KMS-11 (cell line): Measurements from ENCODE around the gene PLGRKT.
"Not testable (repeated sequence)": the region's sequence is repeated elsewhere in the genome, so short reads cannot be mapped to it uniquely, and the experiment has no call there.

ENCODE experiments used
- H2AFZ ChIP-seq: fragments of 200-600 bp; sonication (generic); 2 replicates; pipeline ENCODE4 v1.6.1; 2016; ENCODE audit warnings: antibody characterized with exemption, mixed run types, low read depth
- H3K27ac ChIP-seq: fragments of 200-600 bp; sonication (generic); 2 replicates; pipeline ENCODE4 v1.6.1; 2016; ENCODE audit warnings: mild to moderate bottlenecking, mixed run types
- H3K27me3 ChIP-seq: fragments of 200-600 bp; sonication (generic); 2 replicates; pipeline ENCODE4 v1.6.1; 2017; ENCODE audit warnings: mild to moderate bottlenecking, low read depth, mixed run types, moderate library complexity; ENCODE audit not compliant: insufficient read depth
- H3K36me3 ChIP-seq: fragments of 200-600 bp; sonication (generic); 2 replicates; pipeline ENCODE4 v1.6.1; 2017; ENCODE audit warnings: mild to moderate bottlenecking, mixed run types; ENCODE audit not compliant: insufficient read depth
- H3K4me1 ChIP-seq: fragments of 200-600 bp; sonication (generic); 2 replicates; pipeline ENCODE4 v1.6.1; 2016; ENCODE audit warnings: mild to moderate bottlenecking, low read depth, mixed run types; ENCODE audit not compliant: poor library complexity, severe bottlenecking
- H3K4me2 ChIP-seq: fragments of 200-600 bp; sonication (generic); 2 replicates; pipeline ENCODE4 v1.7.0; 2016; ENCODE audit warnings: mild to moderate bottlenecking, mixed run types
- H3K4me3 ChIP-seq: fragments of 200-600 bp; sonication (generic); IDR thresholded peaks from 2 replicates; pipeline ENCODE4 v1.6.1; 2017; ENCODE audit warnings: low read depth, low read length, mixed read lengths; ENCODE audit not compliant: insufficient read depth
- H3K79me2 ChIP-seq: fragments of 200-600 bp; sonication (generic); 2 replicates; pipeline ENCODE4 v1.6.1; 2016; ENCODE audit warnings: low read depth, mixed run types; ENCODE audit not compliant: insufficient read depth
- H3K9ac ChIP-seq: fragments of 200-600 bp; sonication (generic); 2 replicates; pipeline ENCODE4 v1.6.1; 2016; ENCODE audit warnings: mild to moderate bottlenecking, mixed run types
- H4K20me1 ChIP-seq: fragments of 200-600 bp; sonication (generic); 2 replicates; pipeline ENCODE4 v1.6.1; 2016; ENCODE audit warnings: mild to moderate bottlenecking, mixed run types; ENCODE audit not compliant: insufficient read depth
- TF ChIP-seq, protein P1 (sequence below): fragments of 200-600 bp; sonication (generic); conservative IDR thresholded peaks from 2 replicates; pipeline ENCODE4 v1.6.1; 2017; ENCODE audit warnings: low read depth, mild to moderate bottlenecking, antibody characterized with exemption, low read length, moderate library complexity, mixed read lengths

Gene PLGRKT

DNA sequence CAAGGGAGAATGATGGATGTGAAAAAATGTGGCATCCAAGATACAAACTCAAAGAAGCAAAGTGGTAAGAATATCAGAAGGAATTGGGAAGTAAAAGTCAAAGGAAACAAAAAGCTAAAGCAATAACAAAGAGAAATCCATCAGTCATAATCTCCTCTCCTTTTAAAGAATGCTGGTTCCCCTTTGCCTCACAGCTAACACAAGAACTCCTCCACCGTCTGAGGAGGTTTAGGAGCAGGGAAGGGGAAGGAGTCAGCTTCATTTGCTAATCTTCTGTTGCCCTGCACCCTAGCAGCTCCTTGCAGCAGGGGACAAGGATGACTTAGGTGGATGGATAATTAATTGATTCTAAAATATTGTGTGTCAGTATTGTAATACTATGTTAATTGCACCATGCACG, 29.0 kb upstream of the PLGRKT start:
- no peak overlapping the region for H3K27ac ChIP-seq
- no peak overlapping the region for H3K9ac ChIP-seq
- no peak overlapping the region for H2AFZ ChIP-seq
- H3K4me2 ChIP-seq, result no peak overlapping the region
- TF ChIP-seq, protein P1, sequence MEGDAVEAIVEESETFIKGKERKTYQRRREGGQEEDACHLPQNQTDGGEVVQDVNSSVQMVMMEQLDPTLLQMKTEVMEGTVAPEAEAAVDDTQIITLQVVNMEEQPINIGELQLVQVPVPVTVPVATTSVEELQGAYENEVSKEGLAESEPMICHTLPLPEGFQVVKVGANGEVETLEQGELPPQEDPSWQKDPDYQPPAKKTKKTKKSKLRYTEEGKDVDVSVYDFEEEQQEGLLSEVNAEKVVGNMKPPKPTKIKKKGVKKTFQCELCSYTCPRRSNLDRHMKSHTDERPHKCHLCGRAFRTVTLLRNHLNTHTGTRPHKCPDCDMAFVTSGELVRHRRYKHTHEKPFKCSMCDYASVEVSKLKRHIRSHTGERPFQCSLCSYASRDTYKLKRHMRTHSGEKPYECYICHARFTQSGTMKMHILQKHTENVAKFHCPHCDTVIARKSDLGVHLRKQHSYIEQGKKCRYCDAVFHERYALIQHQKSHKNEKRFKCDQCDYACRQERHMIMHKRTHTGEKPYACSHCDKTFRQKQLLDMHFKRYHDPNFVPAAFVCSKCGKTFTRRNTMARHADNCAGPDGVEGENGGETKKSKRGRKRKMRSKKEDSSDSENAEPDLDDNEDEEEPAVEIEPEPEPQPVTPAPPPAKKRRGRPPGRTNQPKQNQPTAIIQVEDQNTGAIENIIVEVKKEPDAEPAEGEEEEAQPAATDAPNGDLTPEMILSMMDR, result no peak
- H3K27me3 ChIP-seq, result no peaks in the 10 kb centered on the region
- H3K4me3 ChIP-seq, result no peak overlapping the region
- H4K20me1 ChIP-seq, result no peaks in the 10 kb centered on the region
- H3K79me2 ChIP-seq, result no peaks in the 10 kb centered on the region
- H3K36me3 ChIP-seq, result no peaks in the 10 kb centered on the region
- no peaks in the 10 kb centered on the region for H3K4me1 ChIP-seq

DNA sequence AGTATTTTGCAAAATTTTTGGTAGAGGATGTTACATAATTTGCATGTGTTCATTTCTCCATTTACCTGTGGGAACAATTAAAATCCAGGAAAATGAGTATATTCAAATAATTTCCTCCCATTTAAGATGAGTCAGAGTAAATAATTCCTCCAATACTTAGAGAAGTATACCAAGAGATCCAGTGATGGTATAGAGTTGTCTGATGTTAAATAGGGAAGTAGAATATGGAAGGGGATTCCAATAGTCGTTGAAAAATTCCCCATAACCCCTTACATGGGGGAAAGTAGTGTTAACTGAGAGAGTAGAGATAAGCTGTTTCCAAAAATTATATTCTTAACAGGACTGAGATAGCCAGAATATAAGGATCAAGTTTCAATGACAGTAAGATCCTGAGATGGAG, 28.3 kb upstream of the PLGRKT start:
- no peaks in the 10 kb centered on the region for H3K36me3 ChIP-seq
- H3K4me3 ChIP-seq, result no peak overlapping the region
- H4K20me1 ChIP-seq, result no peaks in the 10 kb centered on the region
- no peaks in the 10 kb centered on the region for H3K79me2 ChIP-seq
- no peak overlapping the region for H3K4me2 ChIP-seq
- H3K27ac ChIP-seq, result no peak overlapping the region
- TF ChIP-seq, protein P1, result no peak
- H2AFZ ChIP-seq, result no peak overlapping the region
- no peak overlapping the region for H3K9ac ChIP-seq
- no peaks in the 10 kb centered on the region for H3K27me3 ChIP-seq
- H3K4me1 ChIP-seq, result no peaks in the 10 kb centered on the region

GRCh38 chr9:5464831-5465330, 27.2 kb upstream of the PLGRKT start:
- H4K20me1 ChIP-seq, H2AFZ ChIP-seq, H3K4me1 ChIP-seq, H3K27me3 ChIP-seq, H3K27ac ChIP-seq, H3K4me3 ChIP-seq, H3K79me2 ChIP-seq, H3K9ac ChIP-seq, H3K4me2 ChIP-seq, H3K36me3 ChIP-seq: not testable (repeated sequence)

GRCh38 chr9:5460157-5460556, 22.4 kb upstream of the PLGRKT start:
- H3K4me3 ChIP-seq, result no peak overlapping the region
- H3K36me3 ChIP-seq, result no peaks in the 10 kb centered on the region
- H3K79me2 ChIP-seq, result no peaks in the 10 kb centered on the region
- H3K4me1 ChIP-seq, result no peaks in the 10 kb centered on the region
- H3K4me2 ChIP-seq, result no peak overlapping the region
- no peak overlapping the region for H3K27ac ChIP-seq
- H4K20me1 ChIP-seq, result no peaks in the 10 kb centered on the region
- no peak overlapping the region for H2AFZ ChIP-seq
- no peaks in the 10 kb centered on the region for H3K27me3 ChIP-seq
- H3K9ac ChIP-seq, result no peak overlapping the region
- TF ChIP-seq, protein P1, result no peak

DNA sequence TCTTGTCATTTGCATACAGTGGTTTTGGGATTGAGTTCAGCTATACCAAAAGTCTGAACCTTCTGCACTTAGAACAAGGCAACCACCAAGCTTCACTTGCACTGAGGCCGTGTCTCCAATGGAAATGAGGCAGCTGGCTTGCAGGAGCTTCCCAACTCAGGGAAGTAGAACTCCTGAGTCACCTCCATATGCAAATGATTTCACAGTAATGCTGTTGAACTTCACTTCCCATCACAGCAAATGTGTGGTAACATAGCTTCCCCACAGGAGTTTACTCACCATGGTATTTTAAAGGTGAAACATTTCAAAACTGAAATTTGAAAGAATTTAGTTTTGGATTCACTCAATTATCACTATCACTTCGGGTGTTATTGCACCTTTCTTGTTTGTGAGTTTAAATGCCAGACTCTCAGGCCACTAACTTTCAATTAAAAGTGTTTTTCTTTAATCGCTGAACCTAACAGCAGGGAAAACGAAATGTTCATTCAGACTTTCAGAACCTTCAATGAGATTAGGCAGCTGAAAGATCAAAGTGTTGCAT, 21.6 kb upstream of the PLGRKT start:
- Histone ChIP-seq H2AFZ (no peak overlapping the region), H3K9ac (no peak overlapping the region), H3K4me2 (no peak overlapping the region), H3K4me1 (no peaks in the 10 kb centered on the region), H3K4me3 (no peak overlapping the region), H3K36me3 (no peaks in the 10 kb centered on the region), H4K20me1 (no peaks in the 10 kb centered on the region), H3K27ac (no peak overlapping the region), H3K27me3 (no peaks in the 10 kb centered on the region), H3K79me2 (no peaks in the 10 kb centered on the region)
- TF ChIP-seq, protein P1, result no peak
